H1 (cell line): ENCODE data around the gene WIPI1. TPM values are rescaled to one million over a fixed set of nuclear protein-coding genes. Genes with fewer than 3 reads are reported as not detected.

Source experiments
- BCL11A ChIP-seq, 2 experiments: IDR thresholded peaks; one replicate each; pipeline ENCODE4 v1.6.1; 2011; ENCODE audit warnings: low read depth in 2 of 2, low read length in 2 of 2, mild to moderate bottlenecking in 2 of 2
- CTBP2 ChIP-seq: IDR thresholded peaks from 2 replicates; pipeline ENCODE4 v1.7.0; 2011; ENCODE audit warnings: borderline replicate concordance, mild to moderate bottlenecking, moderate library complexity, mixed read lengths, low read length; ENCODE audit not compliant: insufficient read depth, insufficient read length
- SIRT6 ChIP-seq: IDR thresholded peaks from one replicate; pipeline ENCODE4 v1.7.1; 2012; ENCODE audit warnings: low read length, inconsistent platforms
- TCF12 ChIP-seq: IDR thresholded peaks from 2 replicates; pipeline ENCODE4 v1.6.1; 2011; ENCODE audit warnings: low read depth, mild to moderate bottlenecking, low read length
- polyA plus RNA-seq, 7 experiments: library from polyadenylated mRNA; depleted of rRNA in 3 of 7; stranded (reverse) in 5 of 7; unstranded in 2 of 7; fragments of >200 nt in 5 of 7; fragments of 200-250 nt in 2 of 7; gene quantifications; 1 replicate in 5 of 7; 2 replicates in 1 of 7; 4 replicates in 1 of 7; pipeline versions ENCODE4 v1.2.1 to v1.2.3, GENCODE V29; 2011 to 2013; ENCODE audit warnings: missing spikeins in 2 of 7, mixed read lengths in 2 of 7
- total RNA-seq: library from RNA; stranded (reverse); fragmentation: NEBNext Ultra II Directional; extraction: Animal tissue kit (Norgen Biotek cat#: 25700); gene quantifications from 2 replicates; pipeline ENCODE4 v1.2.1, GENCODE V29; 2021
- TF ChIP-seq, protein P1 (sequence below): fragments of 300-600 bp; sonication (generic); IDR thresholded peaks from 2 replicates; pipeline ENCODE4 v1.7.1; 2012; ENCODE audit warnings: low read length, moderate library complexity, mild to moderate bottlenecking, inconsistent platforms; ENCODE audit not compliant: insufficient replicate concordance

WIPI1 gene
- total and polyA plus RNA-seq, 2 of the 8 experiments (the other 6 are each of a cell fraction or from before 2014, with no cell fraction given), result 16.6 to 17.4 TPM

GRCh38 chr17:68418876-68419275, 38.4 kb downstream of the WIPI1 start (continued):
- TF ChIP-seq, protein P1, sequence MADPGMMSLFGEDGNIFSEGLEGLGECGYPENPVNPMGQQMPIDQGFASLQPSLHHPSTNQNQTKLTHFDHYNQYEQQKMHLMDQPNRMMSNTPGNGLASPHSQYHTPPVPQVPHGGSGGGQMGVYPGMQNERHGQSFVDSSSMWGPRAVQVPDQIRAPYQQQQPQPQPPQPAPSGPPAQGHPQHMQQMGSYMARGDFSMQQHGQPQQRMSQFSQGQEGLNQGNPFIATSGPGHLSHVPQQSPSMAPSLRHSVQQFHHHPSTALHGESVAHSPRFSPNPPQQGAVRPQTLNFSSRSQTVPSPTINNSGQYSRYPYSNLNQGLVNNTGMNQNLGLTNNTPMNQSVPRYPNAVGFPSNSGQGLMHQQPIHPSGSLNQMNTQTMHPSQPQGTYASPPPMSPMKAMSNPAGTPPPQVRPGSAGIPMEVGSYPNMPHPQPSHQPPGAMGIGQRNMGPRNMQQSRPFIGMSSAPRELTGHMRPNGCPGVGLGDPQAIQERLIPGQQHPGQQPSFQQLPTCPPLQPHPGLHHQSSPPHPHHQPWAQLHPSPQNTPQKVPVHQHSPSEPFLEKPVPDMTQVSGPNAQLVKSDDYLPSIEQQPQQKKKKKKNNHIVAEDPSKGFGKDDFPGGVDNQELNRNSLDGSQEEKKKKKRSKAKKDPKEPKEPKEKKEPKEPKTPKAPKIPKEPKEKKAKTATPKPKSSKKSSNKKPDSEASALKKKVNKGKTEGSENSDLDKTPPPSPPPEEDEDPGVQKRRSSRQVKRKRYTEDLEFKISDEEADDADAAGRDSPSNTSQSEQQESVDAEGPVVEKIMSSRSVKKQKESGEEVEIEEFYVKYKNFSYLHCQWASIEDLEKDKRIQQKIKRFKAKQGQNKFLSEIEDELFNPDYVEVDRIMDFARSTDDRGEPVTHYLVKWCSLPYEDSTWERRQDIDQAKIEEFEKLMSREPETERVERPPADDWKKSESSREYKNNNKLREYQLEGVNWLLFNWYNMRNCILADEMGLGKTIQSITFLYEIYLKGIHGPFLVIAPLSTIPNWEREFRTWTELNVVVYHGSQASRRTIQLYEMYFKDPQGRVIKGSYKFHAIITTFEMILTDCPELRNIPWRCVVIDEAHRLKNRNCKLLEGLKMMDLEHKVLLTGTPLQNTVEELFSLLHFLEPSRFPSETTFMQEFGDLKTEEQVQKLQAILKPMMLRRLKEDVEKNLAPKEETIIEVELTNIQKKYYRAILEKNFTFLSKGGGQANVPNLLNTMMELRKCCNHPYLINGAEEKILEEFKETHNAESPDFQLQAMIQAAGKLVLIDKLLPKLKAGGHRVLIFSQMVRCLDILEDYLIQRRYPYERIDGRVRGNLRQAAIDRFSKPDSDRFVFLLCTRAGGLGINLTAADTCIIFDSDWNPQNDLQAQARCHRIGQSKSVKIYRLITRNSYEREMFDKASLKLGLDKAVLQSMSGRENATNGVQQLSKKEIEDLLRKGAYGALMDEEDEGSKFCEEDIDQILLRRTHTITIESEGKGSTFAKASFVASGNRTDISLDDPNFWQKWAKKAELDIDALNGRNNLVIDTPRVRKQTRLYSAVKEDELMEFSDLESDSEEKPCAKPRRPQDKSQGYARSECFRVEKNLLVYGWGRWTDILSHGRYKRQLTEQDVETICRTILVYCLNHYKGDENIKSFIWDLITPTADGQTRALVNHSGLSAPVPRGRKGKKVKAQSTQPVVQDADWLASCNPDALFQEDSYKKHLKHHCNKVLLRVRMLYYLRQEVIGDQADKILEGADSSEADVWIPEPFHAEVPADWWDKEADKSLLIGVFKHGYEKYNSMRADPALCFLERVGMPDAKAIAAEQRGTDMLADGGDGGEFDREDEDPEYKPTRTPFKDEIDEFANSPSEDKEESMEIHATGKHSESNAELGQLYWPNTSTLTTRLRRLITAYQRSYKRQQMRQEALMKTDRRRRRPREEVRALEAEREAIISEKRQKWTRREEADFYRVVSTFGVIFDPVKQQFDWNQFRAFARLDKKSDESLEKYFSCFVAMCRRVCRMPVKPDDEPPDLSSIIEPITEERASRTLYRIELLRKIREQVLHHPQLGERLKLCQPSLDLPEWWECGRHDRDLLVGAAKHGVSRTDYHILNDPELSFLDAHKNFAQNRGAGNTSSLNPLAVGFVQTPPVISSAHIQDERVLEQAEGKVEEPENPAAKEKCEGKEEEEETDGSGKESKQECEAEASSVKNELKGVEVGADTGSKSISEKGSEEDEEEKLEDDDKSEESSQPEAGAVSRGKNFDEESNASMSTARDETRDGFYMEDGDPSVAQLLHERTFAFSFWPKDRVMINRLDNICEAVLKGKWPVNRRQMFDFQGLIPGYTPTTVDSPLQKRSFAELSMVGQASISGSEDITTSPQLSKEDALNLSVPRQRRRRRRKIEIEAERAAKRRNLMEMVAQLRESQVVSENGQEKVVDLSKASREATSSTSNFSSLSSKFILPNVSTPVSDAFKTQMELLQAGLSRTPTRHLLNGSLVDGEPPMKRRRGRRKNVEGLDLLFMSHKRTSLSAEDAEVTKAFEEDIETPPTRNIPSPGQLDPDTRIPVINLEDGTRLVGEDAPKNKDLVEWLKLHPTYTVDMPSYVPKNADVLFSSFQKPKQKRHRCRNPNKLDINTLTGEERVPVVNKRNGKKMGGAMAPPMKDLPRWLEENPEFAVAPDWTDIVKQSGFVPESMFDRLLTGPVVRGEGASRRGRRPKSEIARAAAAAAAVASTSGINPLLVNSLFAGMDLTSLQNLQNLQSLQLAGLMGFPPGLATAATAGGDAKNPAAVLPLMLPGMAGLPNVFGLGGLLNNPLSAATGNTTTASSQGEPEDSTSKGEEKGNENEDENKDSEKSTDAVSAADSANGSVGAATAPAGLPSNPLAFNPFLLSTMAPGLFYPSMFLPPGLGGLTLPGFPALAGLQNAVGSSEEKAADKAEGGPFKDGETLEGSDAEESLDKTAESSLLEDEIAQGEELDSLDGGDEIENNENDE, result no peak
- no peak for TF ChIP-seq BCL11A (IDR thresholded peaks at IDR 0.05; ENCODE audit: low read depth in 2 of 2, low read length in 2 of 2)
- TF ChIP-seq SIRT6, result no peak
- TF ChIP-seq TCF12, result no peak
- TF ChIP-seq CTBP2, result no peak
